Natural killer cell (primary cell): ENCODE data around the gene TBX3. TPM values are rescaled to one million over a fixed set of nuclear protein-coding genes. Genes with fewer than 3 reads are reported as not detected.

ENCODE experiments used
- ATAC-seq, 3 donors: fragments of 150-1000 bp in 2 of 3; fragments of 200-7000 bp in 1 of 3; cut with Tn5 transposase; 1 replicate in 1 of 3; 2 replicates in 2 of 3; pipeline ENCODE4 v1.10.0; 2021; ENCODE audit warnings: mild to moderate bottlenecking in 2 of 3, moderate library complexity in 2 of 3
- DNase-seq, 2 donors: peaks; one replicate each; pipeline versions ENCODE4 v3.0.0 to v3.0.0-alpha.2; 2013 to 2021; ENCODE audit warnings: mixed read lengths in 1 of 2
- H3K27ac ChIP-seq: one replicate; pipeline ENCODE4 v1.5.1; 2013; ENCODE audit warnings: mild to moderate bottlenecking, low read length
- H3K27me3 ChIP-seq: one replicate; pipeline ENCODE4 v1.6.1; 2013; ENCODE audit warnings: low read length; ENCODE audit not compliant: control insufficient read depth, insufficient read depth
- H3K36me3 ChIP-seq: one replicate; pipeline ENCODE4 v1.6.1; 2013; ENCODE audit warnings: low read length; ENCODE audit not compliant: control insufficient read depth, insufficient read depth
- H3K4me1 ChIP-seq: one replicate; pipeline ENCODE4 v1.6.1; 2013; ENCODE audit warnings: low read length; ENCODE audit not compliant: control insufficient read depth, insufficient read depth
- H3K4me3 ChIP-seq: one replicate; pipeline ENCODE4 v1.5.1; 2013; ENCODE audit warnings: low read length
- H3K9me3 ChIP-seq: one replicate; pipeline ENCODE4 v1.6.1; 2013; ENCODE audit warnings: low read length; ENCODE audit not compliant: control insufficient read depth, insufficient read depth
- H3K27ac Mint-ChIP-seq, 2 donors: one replicate each; pipeline ENCODE4 v1.8.0; 2022; ENCODE audit warnings: mild to moderate bottlenecking in 2 of 2, mixed read lengths in 2 of 2, moderate library complexity in 1 of 2
- H3K27me3 Mint-ChIP-seq, 2 donors: one replicate each; pipeline ENCODE4 v1.8.0; 2022; ENCODE audit warnings: low read depth in 2 of 2, mixed read lengths in 2 of 2
- H3K36me3 Mint-ChIP-seq: one replicate; pipeline ENCODE4 v1.8.0; 2022; ENCODE audit warnings: mixed read lengths
- H3K4me1 Mint-ChIP-seq, 2 donors: one replicate each; pipeline ENCODE4 v1.8.0; 2022; ENCODE audit warnings: mixed read lengths in 2 of 2
- H3K4me3 Mint-ChIP-seq: one replicate; pipeline ENCODE4 v1.8.0; 2022; ENCODE audit warnings: mild to moderate bottlenecking, moderate library complexity, mixed read lengths
- H3K9me3 Mint-ChIP-seq, 2 donors: one replicate each; pipeline ENCODE4 v1.8.0; 2022; ENCODE audit warnings: mixed read lengths in 2 of 2
- CTCF ChIP-seq: fragments of 200-600 bp; IDR thresholded peaks from one replicate; pipeline ENCODE4 v1.8.0; 2022; ENCODE audit warnings: antibody characterized with exemption
- WGBS: methylation state at CpG from one replicate; pipeline ENCODE4 v1.1.7; 2013; ENCODE audit warnings: missing lambda C conversion rate; ENCODE audit not compliant: insufficient coverage; 5-methylcytosine and 5-hydroxymethylcytosine counted together
- intact Hi-C: fragments of 100-400 bp; cut with micrococcal nuclease; formaldehyde crosslinking; loops from one replicate; pipeline ENCODE4 v1.14.2; 2022
- total RNA-seq, 4 donors: library from RNA; stranded (reverse); fragments of 120-200 nt in 1 of 4; gene quantifications; one replicate each; pipeline versions ENCODE4 v1.2.3 to v1.2.4, GENCODE V29; 2013 to 2022

Gene TBX3
- total RNA-seq, 3 donors from 2014 or later (not counting 1 experiment from before 2014, with no cell fraction given): 0.05 TPM; not detected in 2

- no peak for DNase-seq
- Histone ChIP-seq H3K4me3 (no peak overlapping the region), H3K4me1 (peaks cover 5% of the 10 kb centered on the region), H3K9me3 (no peaks in the 10 kb centered on the region), H3K27me3 (peaks cover 34% of the 10 kb centered on the region), H3K36me3 (no peaks in the 10 kb centered on the region), H3K27ac (no peak overlapping the region)
- Mint-ChIP-seq H3K27ac (no peak overlapping the region), H3K4me1 (peaks cover 3 to 5% of the 10 kb centered on the region in 2 donors), H3K4me3 (no peak overlapping the region), H3K36me3 (no peaks in the 10 kb centered on the region), H3K27me3 (peaks cover 69 to 87% of the 10 kb centered on the region in 2 donors), H3K9me3 (no peaks in the 10 kb centered on the region)
- intact Hi-C loops: no loop called here
- TF ChIP-seq CTCF: no peak
- 83% methylated on average over 1 of the region's 2 CpGs for WGBS
- ATAC-seq: no peak
Measured at GRCh38 chr12:114678028-114678427, 5.9 kb downstream of the TBX3 start.

- H3K27me3 Mint-ChIP-seq: peaks cover 68 to 77% of the 10 kb centered on the region in 2 donors
- ATAC-seq: no peak
- no peak overlapping the region for H3K27ac Mint-ChIP-seq
- Histone ChIP-seq H3K4me3 (no peak overlapping the region), H3K27ac (no peak overlapping the region), H3K4me1 (no peaks in the 10 kb centered on the region), H3K27me3 (peaks cover 30% of the 10 kb centered on the region), H3K36me3 (no peaks in the 10 kb centered on the region), H3K9me3 (no peaks in the 10 kb centered on the region)
- DNase-seq: no peak
- no peaks in the 10 kb centered on the region for H3K9me3 Mint-ChIP-seq
- no peak for TF ChIP-seq CTCF
- H3K36me3 Mint-ChIP-seq: no peaks in the 10 kb centered on the region
- no peaks in the 10 kb centered on the region for H3K4me1 Mint-ChIP-seq
- H3K4me3 Mint-ChIP-seq: no peak overlapping the region
- WGBS: 61% methylated on average over 6 of the region's 6 CpGs
- intact Hi-C loops: no loop called here
Measured at GRCh38 chr12:114676142-114676741, 7.7 kb downstream of the TBX3 start.

- no peak overlapping the region for H3K4me3 ChIP-seq
- WGBS: 58% methylated on average over 69 of the region's 70 CpGs
- no peaks in the 10 kb centered on the region for H3K4me1 ChIP-seq
- peaks cover 30% of the 10 kb centered on the region for H3K27me3 ChIP-seq
- ATAC-seq: no peak
- no peak overlapping the region for H3K27ac ChIP-seq
- no peaks in the 10 kb centered on the region for H3K36me3 ChIP-seq
- Mint-ChIP-seq H3K36me3 (no peaks in the 10 kb centered on the region), H3K27me3 (peaks cover 65 to 69% of the 10 kb centered on the region in 2 donors), H3K9me3 (no peaks in the 10 kb centered on the region), H3K4me3 (no peak overlapping the region), H3K27ac (no peak overlapping the region), H3K4me1 (no peaks in the 10 kb centered on the region)
- TF ChIP-seq CTCF: no peak
- intact Hi-C loops: no loop called here
- H3K9me3 ChIP-seq: no peaks in the 10 kb centered on the region
- no peak for DNase-seq
Measured at GRCh38 chr12:114674251-114675047, 9.5 kb downstream of the TBX3 start.
